Esophagus squamous epithelium (tissue), 4 donors: ENCODE data around the gene CTDSPL.

ENCODE experiments used
- CTCF ChIP-seq, 6 experiments: fragments of 450-650 bp in 4 of 6; fragments of 200-600 bp in 2 of 6; sonication (generic) in 2 of 6; IDR thresholded peaks; one replicate each; pipeline ENCODE4 v1.5.1; 2016 to 2019; ENCODE audit warnings: antibody characterized with exemption in 6 of 6, mild to moderate bottlenecking in 4 of 6, moderate library complexity in 4 of 6
- POLR2A ChIP-seq, 4 donors: fragments of 450-650 bp; IDR thresholded peaks; one replicate each; pipeline ENCODE4 v1.6.1; 2017; ENCODE audit warnings: antibody characterized with exemption in 4 of 4, mild to moderate bottlenecking in 4 of 4, moderate library complexity in 3 of 4

GRCh38 chr3:37999836-38000235, 138.2 kb downstream of the CTDSPL start:
- TF ChIP-seq CTCF (IDR thresholded peaks at IDR 0.05): no peak
- no peak for TF ChIP-seq POLR2A (IDR thresholded peaks at IDR 0.05)
